DOHH2 (cell line): ENCODE measurements around the gene CYP26B1.

Experiments
- H3F3A ChIP-seq: fragments of 200-600 bp; sonication (generic), shearing (Covaris generic); 2 replicates; pipeline ENCODE4 v1.6.0; 2016; ENCODE audit warnings: antibody characterized with exemption, mild to moderate bottlenecking; ENCODE audit not compliant: control insufficient read depth, insufficient read depth
- H3K27ac ChIP-seq: fragments of 200-600 bp; sonication (generic); 2 replicates; pipeline ENCODE4 v1.5.1; 2014; ENCODE audit warnings: low read depth, mild to moderate bottlenecking, low read length, moderate library complexity
- H3K27me3 ChIP-seq: fragments of 200-600 bp; sonication (generic); 2 replicates; pipeline ENCODE4 v1.6.1; 2014; ENCODE audit warnings: mild to moderate bottlenecking, low read length, mixed read lengths; ENCODE audit not compliant: control insufficient read depth
- H3K36me3 ChIP-seq: fragments of 200-600 bp; sonication (generic); 2 replicates; pipeline ENCODE4 v1.6.1; 2014; ENCODE audit warnings: mild to moderate bottlenecking, low read length, moderate library complexity, mixed read lengths; ENCODE audit not compliant: control insufficient read depth
- H3K4me1 ChIP-seq: fragments of 200-600 bp; sonication (generic); 2 replicates; pipeline ENCODE4 v1.6.1; 2014; ENCODE audit warnings: mild to moderate bottlenecking, low read length, mixed read lengths; ENCODE audit not compliant: control insufficient read depth
- H3K4me2 ChIP-seq: fragments of 200-600 bp; sonication (generic); 2 replicates; pipeline ENCODE4 v1.6.0; 2014; ENCODE audit warnings: mild to moderate bottlenecking, low read length, moderate library complexity
- H3K4me3 ChIP-seq: fragments of 200-600 bp; sonication (generic); 2 replicates; pipeline ENCODE4 v1.5.1; 2014; ENCODE audit warnings: mild to moderate bottlenecking, low read length, mixed read lengths
- H3K79me2 ChIP-seq: fragments of 200-600 bp; sonication (generic); 2 replicates; pipeline ENCODE4 v1.6.1; 2014; ENCODE audit warnings: mild to moderate bottlenecking, low read length, mixed read lengths; ENCODE audit not compliant: control insufficient read depth
- H3K9me2 ChIP-seq: fragments of 200-600 bp; sonication (generic); replicated peaks from 2 replicates; pipeline ENCODE4 v1.6.1; 2014; ENCODE audit warnings: mild to moderate bottlenecking, low read length, mixed read lengths; ENCODE audit not compliant: control insufficient read depth
- H3K9me3 ChIP-seq: fragments of 200-600 bp; sonication (generic); 2 replicates; pipeline ENCODE4 v1.6.1; 2014; ENCODE audit warnings: antibody characterized with exemption, low read length, mixed read lengths; ENCODE audit not compliant: control insufficient read depth, insufficient read depth
- H4K20me1 ChIP-seq: fragments of 200-600 bp; sonication (generic); 2 replicates; pipeline ENCODE4 v1.6.0; 2014; ENCODE audit warnings: low read depth, mild to moderate bottlenecking, antibody characterized with exemption, low read length, moderate library complexity; ENCODE audit not compliant: control insufficient read depth, insufficient read depth
- EZH2phosphoT487 ChIP-seq: fragments of 200-600 bp; sonication (generic); IDR thresholded peaks from 2 replicates; pipeline ENCODE4 v1.6.1; 2017; ENCODE audit warnings: borderline replicate concordance, mild to moderate bottlenecking, antibody characterized with exemption, low read length, moderate library complexity, mixed read lengths
- TF ChIP-seq, protein P1 (sequence below): fragments of 200-600 bp; sonication (generic); IDR thresholded peaks from one replicate; pipeline ENCODE4 v1.5.1; 2014; ENCODE audit warnings: antibody characterized with exemption, mild to moderate bottlenecking, low read depth, low read length; ENCODE audit not compliant: poor library complexity, severe bottlenecking

Gene CYP26B1

DNA sequence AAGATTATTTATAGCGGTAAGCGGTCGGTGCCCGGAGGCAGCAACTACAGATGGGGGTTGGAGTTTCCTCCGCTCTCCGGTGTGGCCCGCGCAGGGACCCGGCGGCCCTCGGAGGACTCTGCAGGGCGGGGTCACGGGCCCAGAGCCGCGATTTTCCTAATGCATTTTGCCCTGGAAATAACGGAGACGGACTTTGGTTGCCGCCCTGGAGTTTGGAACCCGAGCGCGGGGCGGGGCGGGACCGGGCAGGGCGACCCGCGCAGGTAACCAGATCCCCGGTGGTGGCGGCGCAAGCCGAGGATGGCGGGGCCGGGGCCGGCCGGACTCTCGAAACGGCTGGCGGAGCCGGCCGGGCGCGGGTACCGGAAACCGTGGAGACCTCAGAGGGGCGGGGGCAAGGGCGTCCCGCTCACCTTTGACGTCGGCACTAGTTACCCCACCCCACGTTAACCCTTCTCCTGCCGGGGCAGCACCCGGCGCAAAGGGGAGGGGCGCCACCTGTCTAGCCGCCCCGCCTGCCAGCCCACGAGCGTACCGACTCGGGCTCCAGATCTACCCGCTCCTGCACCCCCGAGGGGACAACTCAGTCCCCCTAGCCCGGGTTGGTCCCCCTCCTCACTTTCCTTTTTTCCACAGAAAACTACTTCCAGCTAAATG is 2.9 kb downstream of the CYP26B1 start:
- H3K79me2 ChIP-seq = no peaks in the 10 kb centered on the region
- no peaks in the 10 kb centered on the region for H3K4me1 ChIP-seq
- H3K27ac ChIP-seq = no peak overlapping the region
- H3K36me3 ChIP-seq = no peaks in the 10 kb centered on the region
- H3K9me2 ChIP-seq = no peaks in the 10 kb centered on the region
- peaks cover 18% of the 10 kb centered on the region for H3K27me3 ChIP-seq
- TF ChIP-seq, protein P1, sequence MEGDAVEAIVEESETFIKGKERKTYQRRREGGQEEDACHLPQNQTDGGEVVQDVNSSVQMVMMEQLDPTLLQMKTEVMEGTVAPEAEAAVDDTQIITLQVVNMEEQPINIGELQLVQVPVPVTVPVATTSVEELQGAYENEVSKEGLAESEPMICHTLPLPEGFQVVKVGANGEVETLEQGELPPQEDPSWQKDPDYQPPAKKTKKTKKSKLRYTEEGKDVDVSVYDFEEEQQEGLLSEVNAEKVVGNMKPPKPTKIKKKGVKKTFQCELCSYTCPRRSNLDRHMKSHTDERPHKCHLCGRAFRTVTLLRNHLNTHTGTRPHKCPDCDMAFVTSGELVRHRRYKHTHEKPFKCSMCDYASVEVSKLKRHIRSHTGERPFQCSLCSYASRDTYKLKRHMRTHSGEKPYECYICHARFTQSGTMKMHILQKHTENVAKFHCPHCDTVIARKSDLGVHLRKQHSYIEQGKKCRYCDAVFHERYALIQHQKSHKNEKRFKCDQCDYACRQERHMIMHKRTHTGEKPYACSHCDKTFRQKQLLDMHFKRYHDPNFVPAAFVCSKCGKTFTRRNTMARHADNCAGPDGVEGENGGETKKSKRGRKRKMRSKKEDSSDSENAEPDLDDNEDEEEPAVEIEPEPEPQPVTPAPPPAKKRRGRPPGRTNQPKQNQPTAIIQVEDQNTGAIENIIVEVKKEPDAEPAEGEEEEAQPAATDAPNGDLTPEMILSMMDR = no peak
- no peak for TF ChIP-seq EZH2phosphoT487
- no peak overlapping the region for H3K4me3 ChIP-seq
- no peaks in the 10 kb centered on the region for H4K20me1 ChIP-seq
- peak overlapping the region; percentile 18; the same call in 1 of the 2 replicates for H3K4me2 ChIP-seq
- no peaks in the 10 kb centered on the region for H3K9me3 ChIP-seq
- no peaks in the 10 kb centered on the region for H3F3A ChIP-seq

DNA sequence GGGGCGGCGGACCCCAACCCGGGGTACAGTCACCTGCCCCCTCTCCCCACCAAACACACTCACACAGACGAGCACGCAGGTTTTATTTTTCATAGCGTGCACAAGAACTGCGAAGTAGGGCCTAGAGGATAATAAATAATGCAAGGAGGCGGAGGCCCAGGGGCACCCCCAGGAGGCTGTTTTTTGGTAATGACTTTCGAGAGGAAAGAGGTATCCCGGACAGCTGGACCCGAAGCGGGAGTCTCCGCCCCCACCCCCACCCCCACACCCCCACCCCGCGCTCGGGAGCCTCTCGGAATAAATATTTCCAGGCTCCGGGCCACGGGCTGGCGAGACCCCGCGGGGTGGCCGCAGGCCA is 3.4 kb downstream of the CYP26B1 start:
- Histone ChIP-seq H3K4me3 (no peak overlapping the region), H3K79me2 (no peaks in the 10 kb centered on the region), H3K27me3 (peaks cover 13% of the 10 kb centered on the region), H3K4me1 (no peaks in the 10 kb centered on the region), H3K36me3 (no peaks in the 10 kb centered on the region), H3K27ac (no peak overlapping the region), H4K20me1 (no peaks in the 10 kb centered on the region), H3K4me2 (no peak overlapping the region), H3K9me2 (no peaks in the 10 kb centered on the region), H3F3A (no peaks in the 10 kb centered on the region), H3K9me3 (no peaks in the 10 kb centered on the region)
- TF ChIP-seq EZH2phosphoT487 = no peak
- TF ChIP-seq, protein P1 = no peak

DNA sequence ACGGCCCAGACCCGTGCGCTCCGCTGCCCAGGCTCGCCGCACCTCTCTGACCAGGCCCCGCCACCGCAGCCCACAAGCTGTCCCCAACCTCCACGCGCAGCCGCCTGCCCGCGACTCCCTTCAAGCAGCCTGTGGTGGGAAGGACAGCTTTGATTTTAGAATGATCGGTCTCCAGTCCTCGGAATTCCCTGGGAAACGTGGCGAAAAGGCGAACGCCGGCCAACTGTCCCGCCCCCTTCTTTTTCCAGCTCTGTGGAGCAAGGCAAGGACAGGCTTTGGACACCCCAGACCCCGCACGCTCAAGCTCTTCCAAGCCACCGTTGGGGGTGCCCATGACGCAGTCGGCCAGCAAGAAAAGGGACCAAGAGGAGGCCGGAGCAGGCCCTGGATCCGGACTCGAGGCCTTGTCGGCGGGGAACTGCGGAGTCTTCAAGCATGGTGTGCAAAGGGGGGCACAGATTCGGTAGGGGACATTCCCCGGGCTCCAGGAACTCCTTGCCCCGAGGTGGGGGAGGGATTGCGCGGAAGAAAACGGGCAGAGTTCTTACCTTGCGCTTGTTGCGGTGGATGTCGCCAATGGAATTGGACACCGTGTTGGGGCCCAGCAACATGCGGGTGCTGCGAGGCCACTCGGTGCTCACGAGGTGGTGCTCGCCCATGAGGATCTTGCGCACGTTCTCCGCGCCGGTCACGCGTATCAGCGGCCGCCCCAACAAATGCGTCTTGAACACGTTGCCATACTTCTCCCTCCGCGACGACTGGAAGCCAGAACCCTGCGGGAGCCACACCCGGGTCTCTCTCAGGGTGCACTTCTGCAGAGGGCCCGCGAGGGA is 4.0 kb downstream of the CYP26B1 start:
- H3K4me2 ChIP-seq = no peak overlapping the region
- H3K27ac ChIP-seq = no peak overlapping the region
- no peaks in the 10 kb centered on the region for H3F3A ChIP-seq
- H4K20me1 ChIP-seq = no peaks in the 10 kb centered on the region
- no peak for TF ChIP-seq EZH2phosphoT487
- TF ChIP-seq, protein P1 = no peak
- H3K4me3 ChIP-seq = no peak overlapping the region
- no peaks in the 10 kb centered on the region for H3K9me3 ChIP-seq
- H3K79me2 ChIP-seq = no peaks in the 10 kb centered on the region
- H3K27me3 ChIP-seq = peaks cover 11% of the 10 kb centered on the region
- no peaks in the 10 kb centered on the region for H3K9me2 ChIP-seq
- H3K4me1 ChIP-seq = no peaks in the 10 kb centered on the region
- H3K36me3 ChIP-seq = no peaks in the 10 kb centered on the region
